MM.1S (cell line): Measurements from ENCODE around the gene OR6K2.

Experiments
- CTCF ChIP-seq: fragments of 300-600 bp; sonication (generic); IDR thresholded peaks from 2 replicates; pipeline ENCODE4 v1.5.1; 2016; ENCODE audit warnings: antibody characterized with exemption, low read length, mixed read lengths
- EZH2phosphoT487 ChIP-seq: fragments of 300-600 bp; sonication (generic); IDR thresholded peaks from 2 replicates; pipeline ENCODE4 v1.6.1; 2018; ENCODE audit warnings: antibody characterized with exemption, low read length

GRCh38 chr1:158654086-158654485 is 46.4 kb downstream of the OR6K2 start:
- TF ChIP-seq CTCF (no peak), EZH2phosphoT487 (no peak)
